Tibial nerve (tissue), 4 donors: ENCODE results near the gene PEX11G. TPM values are rescaled to one million over a fixed set of nuclear protein-coding genes. Genes with fewer than 3 reads are reported as not detected.
A peak's percentile ranks its signal among the peaks of the same experiment; 100 is the strongest.

ENCODE experiments used
- DNase-seq, 2 donors: peaks; one replicate each; pipeline ENCODE4 v3.0.0-alpha.2; 2019; ENCODE audit warnings: low spot score in 2 of 2
- H3K27ac ChIP-seq, 4 donors: fragments of 200-600 bp; sonication (generic) in 3 of 4; one replicate each; pipeline ENCODE4 v1.5.1; 2017 to 2019; ENCODE audit warnings: mild to moderate bottlenecking in 1 of 4
- H3K27me3 ChIP-seq, 2 donors: fragments of 200-600 bp; sonication (generic) in 1 of 2; one replicate each; pipeline versions ENCODE4 v1.5.1 to v1.6.0; 2017 to 2019
- H3K36me3 ChIP-seq, 3 donors: fragments of 200-600 bp; sonication (generic); one replicate each; pipeline ENCODE4 v1.5.1; 2018 to 2019
- H3K4me1 ChIP-seq, 4 donors: fragments of 200-600 bp; sonication (generic) in 3 of 4; one replicate each; pipeline ENCODE4 v1.5.1; 2017 to 2019
- H3K4me3 ChIP-seq, 4 donors: fragments of 200-600 bp; sonication (generic) in 3 of 4; one replicate each; pipeline ENCODE4 v1.5.1; 2017 to 2019; ENCODE audit warnings: mild to moderate bottlenecking in 1 of 4, moderate library complexity in 1 of 4
- H3K9me3 ChIP-seq, 4 donors: fragments of 200-600 bp; sonication (generic) in 3 of 4; one replicate each; pipeline ENCODE4 v1.5.1; 2017 to 2019
- CTCF ChIP-seq, 5 experiments: fragments of 200-600 bp in 3 of 5; fragments of 450-650 bp in 2 of 5; sonication (generic) in 3 of 5; IDR thresholded peaks; one replicate each; pipeline ENCODE4 v1.5.1; 2016 to 2019; ENCODE audit warnings: antibody characterized with exemption in 5 of 5, mild to moderate bottlenecking in 3 of 5, moderate library complexity in 2 of 5
- EP300 ChIP-seq, 2 donors: sonication (generic); formaldehyde crosslinking; IDR thresholded peaks; one replicate each; pipeline ENCODE4 v1.6.1; 2017; ENCODE audit warnings: antibody characterized with exemption in 2 of 2, mild to moderate bottlenecking in 1 of 2
- POLR2A ChIP-seq, 2 donors: fragments of 450-650 bp; IDR thresholded peaks; one replicate each; pipeline ENCODE4 v1.6.1; 2017; ENCODE audit warnings: antibody characterized with exemption in 2 of 2, mild to moderate bottlenecking in 2 of 2, moderate library complexity in 2 of 2
- WGBS, 2 donors: methylation state at CpG; one replicate each; pipeline ENCODE4 v1.1.5; 2018; 5-methylcytosine and 5-hydroxymethylcytosine counted together
- total RNA-seq, 4 donors: library from RNA; depleted of rRNA; stranded (reverse); fragments of >200 nt; gene quantifications; one replicate each; pipeline ENCODE4 v1.1.0, GENCODE V29; 2016

The PEX11G gene
- total RNA-seq, 4 donors from 2014 or later: 4.4 to 9.2 (median 7.8) TPM

GRCh38 chr19:7483720-7484201, 5.1 kb downstream of the PEX11G start:
- Histone ChIP-seq H3K4me3 (no peak overlapping the region), H3K27me3 (no peaks in the 10 kb centered on the region), H3K36me3 (peaks cover 0 to 32% (median 0%) of the 10 kb centered on the region in 3 donors), H3K27ac (no peak overlapping the region), H3K4me1 (peaks cover 0 to 20% (median 0%) of the 10 kb centered on the region in 4 donors), H3K9me3 (no peaks in the 10 kb centered on the region)
- DNase-seq: no peak
- 78 to 85% methylated on average over 17 of the region's 17 CpGs for WGBS, 2 donors
- TF ChIP-seq POLR2A (IDR thresholded peaks at IDR 0.05) (no peak), CTCF (IDR thresholded peaks at IDR 0.05) (no peak), EP300 (IDR thresholded peaks at IDR 0.05) (no peak)

DNA sequence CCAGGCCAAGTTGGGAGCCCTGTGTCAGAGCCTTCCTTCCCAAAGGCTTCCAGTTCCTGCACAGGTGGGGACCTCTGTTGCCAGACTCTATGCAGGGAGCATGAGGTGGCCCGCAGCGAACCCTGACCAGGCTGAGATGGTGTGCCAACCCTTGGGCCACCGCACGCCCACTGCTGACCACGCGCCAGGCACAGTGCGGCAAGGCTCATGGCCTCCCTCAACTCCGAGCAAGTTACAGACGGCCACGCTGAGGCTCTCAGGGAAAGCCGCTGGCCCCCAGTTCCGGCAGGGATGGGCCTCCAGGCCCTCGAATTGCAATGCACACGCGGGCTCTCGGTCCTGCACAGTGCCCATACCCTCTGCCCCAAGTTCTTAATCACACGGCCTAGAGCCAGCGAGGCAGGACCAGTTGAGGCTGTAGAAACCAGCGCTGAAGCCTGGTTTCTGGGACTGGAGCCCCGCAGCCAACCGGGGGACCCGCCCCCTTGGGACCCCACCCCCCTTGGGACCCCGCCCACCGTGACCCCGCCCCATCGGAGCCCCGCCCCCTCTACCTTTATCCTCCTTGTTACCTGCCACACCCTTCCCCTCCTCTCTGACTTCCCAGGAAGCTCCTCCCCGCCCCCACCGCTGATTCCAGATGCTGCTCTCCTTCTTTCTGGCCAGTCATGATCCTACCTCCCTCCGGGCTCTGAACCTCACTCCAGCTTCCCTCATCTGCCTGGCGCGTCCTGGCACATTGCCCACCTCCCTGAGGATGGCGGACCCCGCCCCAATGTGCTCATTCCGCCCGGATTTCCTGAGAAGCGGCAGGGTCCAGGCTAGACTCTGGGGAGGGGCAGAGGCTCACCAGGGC, 6.0 kb downstream of the PEX11G start:
- no peaks in the 10 kb centered on the region for H3K27me3 ChIP-seq
- peaks cover 0 to 36% (median 0%) of the 10 kb centered on the region in 3 donors for H3K36me3 ChIP-seq
- peak in 1 of 2 donors; percentile 19 for DNase-seq
- peaks cover 0 to 12% (median 0%) of the 10 kb centered on the region in 4 donors for H3K4me1 ChIP-seq
- WGBS, 2 donors: 22 to 27% methylated on average over 25 to 31 of the region's 37 CpGs
- H3K27ac ChIP-seq: no peak overlapping the region
- H3K9me3 ChIP-seq: no peaks in the 10 kb centered on the region
- no peak overlapping the region for H3K4me3 ChIP-seq
- TF ChIP-seq CTCF (IDR thresholded peaks at IDR 0.05) (no peak), EP300 (IDR thresholded peaks at IDR 0.05) (no peak), POLR2A (IDR thresholded peaks at IDR 0.05) (no peak)

DNA sequence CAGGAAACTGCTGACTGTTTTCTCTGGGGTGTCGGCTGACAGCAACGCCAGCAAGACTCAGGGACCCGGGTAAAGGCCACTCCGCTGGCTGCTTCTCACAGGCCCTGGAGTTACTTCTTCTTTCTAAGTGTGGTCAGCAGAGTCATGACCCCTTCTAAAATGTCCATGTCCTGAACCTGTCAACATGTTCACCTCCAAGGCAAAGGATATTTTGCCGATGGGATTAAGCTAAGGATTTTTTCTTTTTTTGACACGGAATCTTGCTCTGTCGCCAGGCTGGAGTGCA, 7.9 kb downstream of the PEX11G start:
- Histone ChIP-seq H3K27me3 (no peaks in the 10 kb centered on the region), H3K9me3 (no peaks in the 10 kb centered on the region), H3K4me1 (peaks cover 0 to 12% (median 0%) of the 10 kb centered on the region in 4 donors), H3K4me3 (no peak overlapping the region), H3K27ac (peak overlapping the region in 1 of 4 donors; percentile 49), H3K36me3 (peaks cover 0 to 43% (median 0%) of the 10 kb centered on the region in 3 donors)
- WGBS, 2 donors: 70 to 74% methylated on average over 7 of the region's 7 CpGs
- DNase-seq: no peak
- TF ChIP-seq POLR2A (IDR thresholded peaks at IDR 0.05) (no peak), EP300 (IDR thresholded peaks at IDR 0.05) (no peak), CTCF (IDR thresholded peaks at IDR 0.05) (no peak)

GRCh38 chr19:7480222-7480969, 8.4 kb downstream of the PEX11G start:
- TF ChIP-seq POLR2A (IDR thresholded peaks at IDR 0.05) (no peak), EP300 (IDR thresholded peaks at IDR 0.05) (no peak), CTCF (IDR thresholded peaks at IDR 0.05) (no peak)
- H3K27ac ChIP-seq: peak overlapping the region in 3 of 4 donors; percentile 1 to 49 (median 19)
- peaks cover 0 to 12% (median 0%) of the 10 kb centered on the region in 4 donors for H3K4me1 ChIP-seq
- H3K4me3 ChIP-seq: no peak overlapping the region
- no peaks in the 10 kb centered on the region for H3K27me3 ChIP-seq
- DNase-seq: no peak
- H3K36me3 ChIP-seq: peaks cover 0 to 38% (median 0%) of the 10 kb centered on the region in 3 donors
- H3K9me3 ChIP-seq: no peaks in the 10 kb centered on the region
- 48 to 55% methylated on average over 11 of the region's 11 CpGs for WGBS, 2 donors

DNA sequence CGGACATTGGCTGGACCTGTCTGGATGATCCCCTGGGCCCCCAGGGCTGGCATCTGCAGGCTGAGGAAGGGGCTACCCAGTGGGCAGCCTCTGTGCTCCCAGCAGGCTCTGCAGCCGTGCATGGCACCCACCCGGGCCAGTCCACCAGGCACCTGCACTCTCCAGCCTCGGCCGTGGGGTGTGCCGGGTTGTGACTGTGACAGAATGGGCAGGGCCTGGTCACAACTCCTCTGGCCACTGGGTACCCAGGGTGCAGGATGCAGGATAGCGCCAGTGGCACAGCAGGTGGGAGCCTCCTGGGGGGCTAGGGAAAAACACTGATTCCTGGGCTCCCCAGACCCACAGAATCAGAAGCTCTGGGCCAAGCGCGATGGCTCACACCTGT, 10.0 kb downstream of the PEX11G start:
- Histone ChIP-seq H3K27ac (no peak overlapping the region), H3K9me3 (no peaks in the 10 kb centered on the region), H3K4me1 (peaks cover 0 to 12% (median 0%) of the 10 kb centered on the region in 4 donors), H3K4me3 (no peak overlapping the region), H3K27me3 (no peaks in the 10 kb centered on the region), H3K36me3 (peaks cover 0 to 30% (median 0%) of the 10 kb centered on the region in 3 donors)
- WGBS, 2 donors: 91 to 100% methylated on average over 2 to 9 of the region's 9 CpGs
- DNase-seq: no peak
- TF ChIP-seq POLR2A (IDR thresholded peaks at IDR 0.05) (no peak), EP300 (IDR thresholded peaks at IDR 0.05) (no peak), CTCF (IDR thresholded peaks at IDR 0.05) (no peak)
